Upper lobe of left lung (tissue), 6 donors: ENCODE results near the gene KCNMA1. TPM values are rescaled to one million over a fixed set of nuclear protein-coding genes. Genes with fewer than 3 reads are reported as not detected.

Experiments
- ATAC-seq, 2 donors: fragments of 200-7000 bp; cut with Tn5 transposase; one replicate each; pipeline ENCODE4 v1.9.1; 2022; ENCODE audit warnings: mild to moderate bottlenecking in 2 of 2, moderate library complexity in 2 of 2; ENCODE audit not compliant: low FRiP score in 2 of 2
- DNase-seq, 2 donors: peaks; one replicate each; pipeline ENCODE4 v3.0.0-alpha.2; 2019 to 2020
- H3K27ac ChIP-seq, 4 donors: fragments of 200-600 bp; sonication (generic); one replicate each; pipeline ENCODE4 v1.5.1; 2016 to 2019
- H3K27me3 ChIP-seq, 4 donors: fragments of 200-600 bp; sonication (generic); one replicate each; pipeline ENCODE4 v1.5.1; 2017 to 2019
- H3K36me3 ChIP-seq, 4 donors: fragments of 200-600 bp; sonication (generic); one replicate each; pipeline ENCODE4 v1.5.1; 2016 to 2019
- H3K4me1 ChIP-seq, 4 donors: fragments of 200-600 bp; sonication (generic); one replicate each; pipeline ENCODE4 v1.5.1; 2018 to 2019
- H3K4me3 ChIP-seq, 4 donors: fragments of 200-600 bp; sonication (generic); one replicate each; pipeline ENCODE4 v1.5.1; 2017 to 2019; ENCODE audit warnings: mild to moderate bottlenecking in 2 of 4, moderate library complexity in 1 of 4
- H3K9me3 ChIP-seq, 4 donors: fragments of 200-600 bp; sonication (generic); one replicate each; pipeline ENCODE4 v1.5.1; 2018 to 2019
- EP300 ChIP-seq, 4 donors: sonication (generic); formaldehyde crosslinking; IDR thresholded peaks; one replicate each; pipeline ENCODE4 v1.5.1; 2017; ENCODE audit warnings: antibody characterized with exemption in 4 of 4, control low read depth in 2 of 4
- POLR2A ChIP-seq, 4 donors: fragments of 450-650 bp; IDR thresholded peaks; one replicate each; pipeline ENCODE4 v1.5.1; 2016 to 2017; ENCODE audit warnings: antibody characterized with exemption in 4 of 4, mild to moderate bottlenecking in 2 of 4
- POLR2AphosphoS5 ChIP-seq, 2 donors: sonication (generic); formaldehyde crosslinking; IDR thresholded peaks; one replicate each; pipeline ENCODE4 v1.5.1; 2017; ENCODE audit warnings: antibody characterized with exemption in 2 of 2
- WGBS, 2 donors: methylation state at CpG; one replicate each; pipeline ENCODE4 v1.1.5; 2017 to 2018; 5-methylcytosine and 5-hydroxymethylcytosine counted together
- total RNA-seq, 6 donors: library from RNA; depleted of rRNA in 4 of 6; stranded (reverse); fragments of >200 nt in 4 of 6; gene quantifications; one replicate each; pipeline versions ENCODE4 v1.1.0 to v1.2.1, GENCODE V29; 2016 to 2021
- TF ChIP-seq, protein P1 (sequence below), 6 experiments: fragments of 450-650 bp in 4 of 6; fragments of 200-600 bp in 2 of 6; sonication (generic) in 2 of 6; IDR thresholded peaks; one replicate each; pipeline ENCODE4 v1.5.1; 2016 to 2019; ENCODE audit warnings: antibody characterized with exemption in 6 of 6
- donor health status: DM: no; HTN: no; CAD: no; lungs with moderate emphysema.
- donor health status: DM: no; HTN: yes; CAD: no; lungs with severe emphysema.

The KCNMA1 gene
- total RNA-seq, 6 donors from 2014 or later = 5.8 to 107 (median 22.0) TPM

DNA sequence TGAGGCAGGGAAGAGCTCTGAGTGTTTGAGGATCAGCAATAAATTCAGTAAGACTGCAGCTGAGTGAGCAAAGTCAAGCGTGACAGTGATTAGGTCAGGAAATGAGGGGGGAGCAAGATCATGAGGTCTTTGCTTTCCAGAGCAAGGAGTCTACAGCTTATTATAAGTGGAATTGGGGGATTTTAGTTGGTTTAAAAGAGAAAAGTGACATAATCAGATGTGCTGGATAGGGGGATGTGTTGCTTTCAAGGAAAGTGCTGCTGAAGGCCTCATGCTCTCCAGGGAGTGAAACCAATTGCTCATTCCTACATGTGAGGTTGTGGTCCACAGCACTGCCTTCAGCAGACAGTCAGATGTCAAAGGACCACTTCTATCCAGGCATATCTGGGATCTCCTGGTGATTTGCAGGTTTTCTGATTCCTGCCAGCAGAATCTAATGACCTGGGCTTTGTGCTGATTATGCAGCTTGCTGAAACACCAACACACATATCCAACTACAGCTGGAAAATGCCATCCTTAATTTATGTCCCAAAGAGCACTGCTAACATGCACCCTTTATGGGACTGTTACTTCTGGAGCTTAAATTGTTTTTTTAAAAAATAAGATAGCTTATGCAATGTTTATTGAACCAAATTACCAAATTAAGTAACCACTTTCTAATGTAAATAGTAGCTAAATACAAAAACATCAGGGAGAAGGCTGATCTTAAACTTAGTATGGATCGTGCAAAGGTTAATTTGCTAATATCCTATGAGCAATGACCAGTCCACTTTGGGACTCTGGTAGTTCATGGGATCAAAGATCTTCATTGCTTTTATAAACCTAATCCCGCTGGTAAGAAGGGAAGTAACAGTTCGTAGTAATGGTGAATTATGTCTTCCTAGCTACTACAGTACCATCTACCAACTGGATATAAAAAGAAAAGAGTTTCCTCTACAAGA is 607.6 kb downstream of the KCNMA1 start:
- Histone ChIP-seq H3K4me3 (no peak overlapping the region), H3K27me3 (no peaks in the 10 kb centered on the region), H3K4me1 (peaks cover 0 to 6% (median 0%) of the 10 kb centered on the region in 4 donors), H3K27ac (no peak overlapping the region), H3K9me3 (no peaks in the 10 kb centered on the region), H3K36me3 (no peaks in the 10 kb centered on the region)
- ATAC-seq (no peak), DNase-seq (no peak)
- no peak for TF ChIP-seq POLR2AphosphoS5 (IDR thresholded peaks at IDR 0.05)
- TF ChIP-seq, protein P1, sequence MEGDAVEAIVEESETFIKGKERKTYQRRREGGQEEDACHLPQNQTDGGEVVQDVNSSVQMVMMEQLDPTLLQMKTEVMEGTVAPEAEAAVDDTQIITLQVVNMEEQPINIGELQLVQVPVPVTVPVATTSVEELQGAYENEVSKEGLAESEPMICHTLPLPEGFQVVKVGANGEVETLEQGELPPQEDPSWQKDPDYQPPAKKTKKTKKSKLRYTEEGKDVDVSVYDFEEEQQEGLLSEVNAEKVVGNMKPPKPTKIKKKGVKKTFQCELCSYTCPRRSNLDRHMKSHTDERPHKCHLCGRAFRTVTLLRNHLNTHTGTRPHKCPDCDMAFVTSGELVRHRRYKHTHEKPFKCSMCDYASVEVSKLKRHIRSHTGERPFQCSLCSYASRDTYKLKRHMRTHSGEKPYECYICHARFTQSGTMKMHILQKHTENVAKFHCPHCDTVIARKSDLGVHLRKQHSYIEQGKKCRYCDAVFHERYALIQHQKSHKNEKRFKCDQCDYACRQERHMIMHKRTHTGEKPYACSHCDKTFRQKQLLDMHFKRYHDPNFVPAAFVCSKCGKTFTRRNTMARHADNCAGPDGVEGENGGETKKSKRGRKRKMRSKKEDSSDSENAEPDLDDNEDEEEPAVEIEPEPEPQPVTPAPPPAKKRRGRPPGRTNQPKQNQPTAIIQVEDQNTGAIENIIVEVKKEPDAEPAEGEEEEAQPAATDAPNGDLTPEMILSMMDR (IDR thresholded peaks at IDR 0.05) = no peak
- no peak for TF ChIP-seq POLR2A (IDR thresholded peaks at IDR 0.05)
- TF ChIP-seq EP300 (IDR thresholded peaks at IDR 0.05) = no peak
- WGBS, 2 donors = 73 to 79% methylated on average over 4 of the region's 4 CpGs

- ATAC-seq (no peak), DNase-seq (no peak)
- Histone ChIP-seq H3K4me1 (peaks cover 0 to 6% (median 0%) of the 10 kb centered on the region in 4 donors), H3K27me3 (no peaks in the 10 kb centered on the region), H3K4me3 (no peak overlapping the region), H3K9me3 (no peaks in the 10 kb centered on the region), H3K27ac (no peak overlapping the region), H3K36me3 (no peaks in the 10 kb centered on the region)
- WGBS, 2 donors = 75 to 87% methylated on average over 6 of the region's 6 CpGs
- TF ChIP-seq, protein P1 (IDR thresholded peaks at IDR 0.05) = no peak
- TF ChIP-seq POLR2A (IDR thresholded peaks at IDR 0.05) = no peak
- TF ChIP-seq POLR2AphosphoS5 (IDR thresholded peaks at IDR 0.05) = no peak
- TF ChIP-seq EP300 (IDR thresholded peaks at IDR 0.05) = no peak
Measured at GRCh38 chr10:77028042-77028441, 609.6 kb downstream of the KCNMA1 start.

GRCh38 chr10:77027576-77027975 is 610.0 kb downstream of the KCNMA1 start:
- H3K4me3 ChIP-seq = no peak overlapping the region
- DNase-seq = no peak
- 70 to 79% methylated on average over 8 to 9 of the region's 9 CpGs for WGBS, 2 donors
- TF ChIP-seq POLR2AphosphoS5 (IDR thresholded peaks at IDR 0.05) = no peak
- no peak for TF ChIP-seq EP300 (IDR thresholded peaks at IDR 0.05)
- no peak for TF ChIP-seq POLR2A (IDR thresholded peaks at IDR 0.05)
- TF ChIP-seq, protein P1 (IDR thresholded peaks at IDR 0.05) = no peak
- peaks cover 0 to 6% (median 0%) of the 10 kb centered on the region in 4 donors for H3K4me1 ChIP-seq
- no peak for ATAC-seq
- H3K36me3 ChIP-seq = no peaks in the 10 kb centered on the region
- no peaks in the 10 kb centered on the region for H3K27me3 ChIP-seq
- no peaks in the 10 kb centered on the region for H3K9me3 ChIP-seq
- H3K27ac ChIP-seq = no peak overlapping the region

- H3K4me1 ChIP-seq = peaks cover 0 to 6% (median 0%) of the 10 kb centered on the region in 4 donors
- WGBS, 2 donors = 73 to 86% methylated on average over 2 of the region's 2 CpGs
- TF ChIP-seq POLR2AphosphoS5 (IDR thresholded peaks at IDR 0.05) = no peak
- no peak for TF ChIP-seq EP300 (IDR thresholded peaks at IDR 0.05)
- no peak for TF ChIP-seq POLR2A (IDR thresholded peaks at IDR 0.05)
- TF ChIP-seq, protein P1 (IDR thresholded peaks at IDR 0.05) = no peak
Measured at GRCh38 chr10:77027141-77027540, 610.5 kb downstream of the KCNMA1 start.

More at GRCh38 chr10:77027141-77027540, 610.5 kb downstream of the KCNMA1 start:
- no peak overlapping the region for H3K4me3 ChIP-seq
- DNase-seq (no peak), ATAC-seq (no peak)
- H3K9me3 ChIP-seq = no peaks in the 10 kb centered on the region
- no peaks in the 10 kb centered on the region for H3K36me3 ChIP-seq
- H3K27ac ChIP-seq = no peak overlapping the region
- no peaks in the 10 kb centered on the region for H3K27me3 ChIP-seq
